ENCODE data around the gene MS4A4A.

Gene MS4A4A

GRCh38 chr11:60314635-60315321, 34.3 kb downstream of the MS4A4A start:
- H3K4me1 ChIP-seq (ENCODE audit: insufficient read depth, low read length), result no peaks in the 10 kb centered on the region
- H3K9me3 ChIP-seq (ENCODE audit: insufficient read depth, low read length, severe bottlenecking), result peaks cover 6% of the 10 kb centered on the region
- H2AFZ ChIP-seq (ENCODE audit: low read depth, low read length), result no peak overlapping the region
- ATAC-seq (ENCODE audit: insufficient read depth, low read depth) (no peak), DNase-seq (no peak)
- H3K36me3 ChIP-seq (ENCODE audit: insufficient read depth, low read length), result no peaks in the 10 kb centered on the region
- no peak overlapping the region for H3K27ac ChIP-seq (ENCODE audit: low read length)
- no peak overlapping the region for H3K4me3 ChIP-seq (ENCODE audit: low read depth in 1 of 2, low read length in 2 of 2)
- no peaks in the 10 kb centered on the region for H4K20me1 ChIP-seq (ENCODE audit: insufficient read depth, low read length)
- H3K79me2 ChIP-seq (ENCODE audit: insufficient read depth, low read length), result no peaks in the 10 kb centered on the region
- no peaks in the 10 kb centered on the region for H3K27me3 ChIP-seq (ENCODE audit: insufficient read depth, low read length, poor library complexity)
- no peak overlapping the region for H3K4me2 ChIP-seq (ENCODE audit: insufficient read depth, low read length)
- no peak overlapping the region for H3K9ac ChIP-seq (ENCODE audit: low read depth, low read length)
- TF ChIP-seq, protein P1, sequence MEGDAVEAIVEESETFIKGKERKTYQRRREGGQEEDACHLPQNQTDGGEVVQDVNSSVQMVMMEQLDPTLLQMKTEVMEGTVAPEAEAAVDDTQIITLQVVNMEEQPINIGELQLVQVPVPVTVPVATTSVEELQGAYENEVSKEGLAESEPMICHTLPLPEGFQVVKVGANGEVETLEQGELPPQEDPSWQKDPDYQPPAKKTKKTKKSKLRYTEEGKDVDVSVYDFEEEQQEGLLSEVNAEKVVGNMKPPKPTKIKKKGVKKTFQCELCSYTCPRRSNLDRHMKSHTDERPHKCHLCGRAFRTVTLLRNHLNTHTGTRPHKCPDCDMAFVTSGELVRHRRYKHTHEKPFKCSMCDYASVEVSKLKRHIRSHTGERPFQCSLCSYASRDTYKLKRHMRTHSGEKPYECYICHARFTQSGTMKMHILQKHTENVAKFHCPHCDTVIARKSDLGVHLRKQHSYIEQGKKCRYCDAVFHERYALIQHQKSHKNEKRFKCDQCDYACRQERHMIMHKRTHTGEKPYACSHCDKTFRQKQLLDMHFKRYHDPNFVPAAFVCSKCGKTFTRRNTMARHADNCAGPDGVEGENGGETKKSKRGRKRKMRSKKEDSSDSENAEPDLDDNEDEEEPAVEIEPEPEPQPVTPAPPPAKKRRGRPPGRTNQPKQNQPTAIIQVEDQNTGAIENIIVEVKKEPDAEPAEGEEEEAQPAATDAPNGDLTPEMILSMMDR (IDR thresholded peaks at IDR 0.05; ENCODE audit: borderline replicate concordance, extremely low read depth, low read length, poor library complexity, severe bottlenecking), result no peak
- TF ChIP-seq EZH2 (IDR thresholded peaks at IDR 0.05; ENCODE audit: borderline replicate concordance, low read depth, low read length, severe bottlenecking), result no peak

GRCh38 chr11:60315871-60316270, 35.4 kb downstream of the MS4A4A start:
- no peak overlapping the region for H3K4me3 ChIP-seq (ENCODE audit: low read depth in 1 of 2, low read length in 2 of 2)
- no peaks in the 10 kb centered on the region for H3K4me1 ChIP-seq (ENCODE audit: insufficient read depth, low read length)
- no peak overlapping the region for H3K27ac ChIP-seq (ENCODE audit: low read length)
- no peaks in the 10 kb centered on the region for H3K36me3 ChIP-seq (ENCODE audit: insufficient read depth, low read length)
- no peak overlapping the region for H3K9ac ChIP-seq (ENCODE audit: low read depth, low read length)
- no peak overlapping the region for H2AFZ ChIP-seq (ENCODE audit: low read depth, low read length)
- TF ChIP-seq EZH2 (IDR thresholded peaks at IDR 0.05; ENCODE audit: borderline replicate concordance, low read depth, low read length, severe bottlenecking), result no peak
- TF ChIP-seq, protein P1 (IDR thresholded peaks at IDR 0.05; ENCODE audit: borderline replicate concordance, extremely low read depth, low read length, poor library complexity, severe bottlenecking), result no peak
- DNase-seq, result no peak
- H4K20me1 ChIP-seq (ENCODE audit: insufficient read depth, low read length), result no peaks in the 10 kb centered on the region
- no peaks in the 10 kb centered on the region for H3K79me2 ChIP-seq (ENCODE audit: insufficient read depth, low read length)
- ATAC-seq (ENCODE audit: insufficient read depth, low read depth), result no peak
- no peaks in the 10 kb centered on the region for H3K27me3 ChIP-seq (ENCODE audit: insufficient read depth, low read length, poor library complexity)
- peaks cover 6% of the 10 kb centered on the region for H3K9me3 ChIP-seq (ENCODE audit: insufficient read depth, low read length, severe bottlenecking)
- no peak overlapping the region for H3K4me2 ChIP-seq (ENCODE audit: insufficient read depth, low read length)

GRCh38 chr11:60316317-60316716, 35.9 kb downstream of the MS4A4A start:
- no peak overlapping the region for H2AFZ ChIP-seq (ENCODE audit: low read depth, low read length)

More at GRCh38 chr11:60316317-60316716, 35.9 kb downstream of the MS4A4A start:
- Histone ChIP-seq H3K4me3 (ENCODE audit: low read depth in 1 of 2, low read length in 2 of 2) (no peak overlapping the region), H3K4me2 (ENCODE audit: insufficient read depth, low read length) (no peak overlapping the region), H3K9ac (ENCODE audit: low read depth, low read length) (no peak overlapping the region), H4K20me1 (ENCODE audit: insufficient read depth, low read length) (no peaks in the 10 kb centered on the region), H3K79me2 (ENCODE audit: insufficient read depth, low read length) (no peaks in the 10 kb centered on the region), H3K27me3 (ENCODE audit: insufficient read depth, low read length, poor library complexity) (no peaks in the 10 kb centered on the region), H3K27ac (ENCODE audit: low read length) (no peak overlapping the region), H3K9me3 (ENCODE audit: insufficient read depth, low read length, severe bottlenecking) (peaks cover 6% of the 10 kb centered on the region), H3K4me1 (ENCODE audit: insufficient read depth, low read length) (no peaks in the 10 kb centered on the region), H3K36me3 (ENCODE audit: insufficient read depth, low read length) (no peaks in the 10 kb centered on the region)
- no peak for DNase-seq
- no peak for TF ChIP-seq EZH2 (IDR thresholded peaks at IDR 0.05; ENCODE audit: borderline replicate concordance, low read depth, low read length, severe bottlenecking)
- TF ChIP-seq, protein P1 (IDR thresholded peaks at IDR 0.05; ENCODE audit: borderline replicate concordance, extremely low read depth, low read length, poor library complexity, severe bottlenecking), result no peak
- ATAC-seq (ENCODE audit: insufficient read depth, low read depth), result no peak
